ENCODE measurements around the gene ANXA2. TPM values are rescaled to one million over a fixed set of nuclear protein-coding genes. Genes with fewer than 3 reads are reported as not detected.
"Not testable (repeated sequence)": the region's sequence is repeated elsewhere in the genome, so short reads cannot be mapped to it uniquely, and the experiment has no call there.

The ANXA2 gene
- total RNA-seq, 8 experiments from 2014 or later = 69.1 to 1,473 (median 614) TPM

DNA sequence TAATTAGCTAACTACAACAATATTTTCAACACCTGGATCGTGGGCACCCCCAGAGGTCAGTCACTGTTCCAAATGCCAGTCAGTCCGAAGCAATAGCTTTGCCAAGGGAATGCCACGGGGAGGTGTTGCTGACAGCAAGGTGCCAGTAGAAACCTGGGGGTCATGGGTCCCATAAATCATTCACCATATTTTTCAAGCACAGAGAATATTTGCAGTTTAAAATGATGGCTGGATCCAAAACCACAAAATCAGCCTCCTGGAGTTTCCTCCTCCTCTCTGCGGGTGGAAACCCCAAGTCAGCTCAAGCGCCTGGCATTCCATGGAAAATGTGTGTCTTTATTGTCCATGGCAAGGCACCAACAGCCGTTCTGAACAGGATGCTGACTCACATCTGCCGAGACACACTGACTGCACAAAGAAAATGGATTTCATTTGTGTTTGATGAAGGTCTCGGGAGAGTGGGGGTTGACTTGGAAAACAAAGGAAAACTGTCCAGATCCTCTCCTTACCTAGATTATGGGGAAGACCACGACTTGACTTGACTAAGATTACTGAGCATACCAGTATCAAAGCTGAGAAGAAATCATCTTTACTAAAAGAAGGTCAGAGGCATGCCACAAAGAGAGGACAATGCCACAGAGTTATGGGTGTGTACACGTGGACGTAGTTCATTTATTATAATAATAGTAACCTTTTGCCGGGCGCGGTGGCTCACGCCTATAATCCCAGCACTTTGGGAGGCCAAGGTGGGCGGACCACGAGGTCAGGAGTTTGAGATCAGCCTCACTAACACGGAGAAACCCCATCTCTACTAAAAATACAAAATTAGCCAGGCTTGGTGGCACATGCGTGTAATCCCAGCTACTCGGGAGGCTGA, 26.4 kb downstream of the ANXA2 start:
- ATAC-seq (replicated peaks in 6 of 8) = peak in 5 of 8 experiments; percentile 3 to 22 (median 15)
- WGBS, 10 experiments = 3 to 78% (median 56%) methylated on average over 3 to 17 of the region's 20 CpGs; no CpG with 5 or more reads in 1 of the 10 experiments
- Histone ChIP-seq H3K4me3 (no peak overlapping the region), H3K4me1 (replicated peaks in 1 of 2) (peaks cover 47% of the 10 kb centered on the region in 2 donors), H3K27ac (no peak overlapping the region)
- in situ Hi-C loops (cut with MboI; ENCODE audit: low pct_unique_long_range_greater_than_20kb in 2 of 9, low sequenced_read_pairs in 9 of 9, unreplicated experiment in 9 of 9) = loop anchor here in 2 of 9 experiments (25.0 kb wide), 2 partner anchors 141 to 1466 kb away; no protein-coding TSS in a partner anchor

- in situ Hi-C loops (cut with MboI; ENCODE audit: low pct_unique_long_range_greater_than_20kb in 2 of 9, low sequenced_read_pairs in 9 of 9, unreplicated experiment in 9 of 9) = loop anchor here in 2 of 9 experiments (25.0 kb wide), 2 partner anchors 141 to 1466 kb away; no protein-coding TSS in a partner anchor
- H3K27ac ChIP-seq = no peak overlapping the region
- H3K4me3 ChIP-seq = no peak overlapping the region
- H3K4me1 ChIP-seq (replicated peaks in 1 of 2) = peaks cover 41% of the 10 kb centered on the region in 2 donors
- WGBS, 10 experiments = 0 to 100% (median 67%) methylated on average over 1 of the region's 1 CpG; no CpG with 5 or more reads in 4 of the 10 experiments
- no peak for ATAC-seq (replicated peaks in 6 of 8)
Observed at GRCh38 chr15:60370869-60371136, 27.0 kb downstream of the ANXA2 start.

DNA sequence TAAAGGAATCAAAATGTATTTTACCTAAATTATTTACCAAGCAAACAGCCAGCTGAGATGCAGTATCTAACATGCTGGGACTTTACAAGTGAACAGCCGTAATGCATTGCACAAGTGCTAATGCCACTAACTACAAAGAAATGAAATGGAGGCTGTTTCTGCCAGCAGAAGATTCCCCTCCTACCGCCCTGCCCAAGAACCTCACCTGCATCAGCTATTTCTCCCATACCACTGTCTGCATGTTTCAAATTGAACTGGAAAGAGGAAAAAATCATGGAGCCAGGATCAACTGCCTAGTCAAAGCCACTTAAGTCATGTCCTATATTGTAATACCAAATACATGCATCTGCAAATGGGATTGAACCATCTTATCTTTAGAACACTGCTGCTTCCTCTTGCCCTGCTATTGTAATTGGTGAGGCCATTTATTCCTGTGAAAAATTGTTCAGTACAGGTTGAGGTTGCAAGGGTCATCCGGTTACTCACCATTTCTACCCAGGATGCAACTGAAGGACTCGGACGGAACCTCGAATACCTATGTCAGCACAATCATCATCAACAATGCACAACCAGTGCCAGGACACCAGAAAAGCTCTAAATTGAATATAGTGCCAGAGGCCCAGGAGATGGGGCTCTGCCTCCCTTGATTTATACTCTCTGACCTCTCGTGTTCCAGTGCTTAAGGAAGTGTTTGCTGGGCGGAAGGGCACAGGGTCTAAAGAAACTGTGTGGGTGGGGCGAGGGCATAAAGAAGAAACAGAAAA, 27.5 kb downstream of the ANXA2 start:
- in situ Hi-C loops (cut with MboI; ENCODE audit: low pct_unique_long_range_greater_than_20kb in 2 of 9, low sequenced_read_pairs in 9 of 9, unreplicated experiment in 9 of 9) = loop anchor here in 2 of 9 experiments (25.0 kb wide), 2 partner anchors 142 to 1467 kb away; no protein-coding TSS in a partner anchor
- peaks cover 36% of the 10 kb centered on the region in 2 donors for H3K4me1 ChIP-seq (replicated peaks in 1 of 2)
- whole genome bisulfite sequencing, 10 experiments = 55 to 97% (median 83%) methylated on average over 1 to 9 of the region's 9 CpGs
- H3K4me3 ChIP-seq = no peak overlapping the region
- H3K27ac ChIP-seq = no peak overlapping the region
- ATAC-seq (replicated peaks in 6 of 8) = no peak

DNA sequence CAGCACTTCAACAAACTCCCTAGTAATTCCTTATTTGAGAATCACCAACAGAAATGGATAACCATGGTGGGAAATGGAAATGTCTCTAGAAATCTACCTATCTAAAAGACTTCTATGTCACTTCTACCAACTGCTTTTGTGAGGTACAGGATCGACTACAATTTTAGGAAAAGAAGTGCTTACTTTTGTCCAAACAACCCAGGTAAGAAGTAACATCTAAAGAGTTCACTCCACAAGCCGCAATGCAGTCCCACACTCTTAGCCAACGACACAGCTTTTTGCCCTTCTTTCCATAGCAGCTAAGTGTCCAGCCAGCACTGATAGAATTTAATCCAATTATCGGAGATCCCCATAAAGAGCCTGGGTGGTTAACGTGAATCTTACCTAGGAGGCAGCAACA, 28.1 kb downstream of the ANXA2 start:
- peaks cover 30% of the 10 kb centered on the region in 2 donors for H3K4me1 ChIP-seq (replicated peaks in 1 of 2)
- 40 to 92% (median 71%) methylated on average over 3 to 5 of the region's 5 CpGs; no CpG with 5 or more reads in 2 of the 10 experiments for WGBS, 10 experiments
- in situ Hi-C loops (cut with MboI; ENCODE audit: low pct_unique_long_range_greater_than_20kb in 2 of 9, low sequenced_read_pairs in 9 of 9, unreplicated experiment in 9 of 9) = loop anchor here in 2 of 9 experiments (25.0 kb wide), 2 partner anchors 143 to 1468 kb away; no protein-coding TSS in a partner anchor
- no peak overlapping the region for H3K4me3 ChIP-seq
- ATAC-seq (replicated peaks in 6 of 8) = no peak
- no peak overlapping the region for H3K27ac ChIP-seq

DNA sequence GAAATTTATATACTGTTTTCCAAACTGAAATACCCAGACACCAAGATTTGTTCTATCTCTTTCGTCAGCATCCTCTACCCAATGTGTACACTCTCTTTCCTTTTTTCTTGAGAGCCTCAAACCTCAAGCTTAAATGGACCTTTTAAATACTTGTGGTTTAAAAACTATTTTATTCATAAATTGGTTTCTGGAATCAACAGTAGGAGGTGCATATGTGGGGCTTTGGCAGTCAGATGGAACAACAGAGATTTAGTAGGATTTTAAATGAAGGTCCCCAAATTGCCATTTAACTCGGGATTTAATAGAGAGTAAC, 33.2 kb downstream of the ANXA2 start:
- no peak for ATAC-seq (replicated peaks in 6 of 8)
- Histone ChIP-seq H3K27ac (no peak overlapping the region), H3K4me3 (no peak overlapping the region), H3K4me1 (replicated peaks in 1 of 2) (peaks cover 0 to 6% of the 10 kb centered on the region in 2 donors)
- WGBS, 10 experiments = 60 to 100% (median 89%) methylated on average over 1 to 2 of the region's 2 CpGs; no CpG with 5 or more reads in 2 of the 10 experiments
- in situ Hi-C loops (cut with MboI; ENCODE audit: low pct_unique_long_range_greater_than_20kb in 2 of 9, low sequenced_read_pairs in 9 of 9, unreplicated experiment in 9 of 9) = loop anchor here in 2 of 9 experiments (25.0 kb wide), 2 partner anchors 148 to 1473 kb away; no protein-coding TSS in a partner anchor

GRCh38 chr15:60363903-60364611, 33.7 kb downstream of the ANXA2 start:
- H3K4me3 ChIP-seq = no peak overlapping the region
- H3K4me1 ChIP-seq (replicated peaks in 1 of 2) = peaks cover 0 to 6% of the 10 kb centered on the region in 2 donors
- WGBS, 10 experiments = 69 to 100% (median 87%) methylated on average over 1 to 17 of the region's 17 CpGs
- no peak overlapping the region for H3K27ac ChIP-seq
- in situ Hi-C loops (cut with MboI; ENCODE audit: low pct_unique_long_range_greater_than_20kb in 2 of 9, low sequenced_read_pairs in 9 of 9, unreplicated experiment in 9 of 9) = loop anchor here in 2 of 9 experiments (25.0 kb wide), 2 partner anchors 148 to 1473 kb away; no protein-coding TSS in a partner anchor
- ATAC-seq (replicated peaks in 6 of 8) = no peak

- in situ Hi-C loops (cut with MboI; ENCODE audit: low pct_unique_long_range_greater_than_20kb in 2 of 9, low sequenced_read_pairs in 9 of 9, unreplicated experiment in 9 of 9) = loop anchor here in 2 of 9 experiments (25.0 kb wide), 2 partner anchors 149 to 1474 kb away; no protein-coding TSS in a partner anchor
- 0 to 72% (median 40%) methylated on average over 1 to 2 of the region's 2 CpGs; no CpG with 5 or more reads in 1 of the 10 experiments for WGBS, 10 experiments
- peak in 5 of 8 experiments; percentile 16 to 80 (median 71) for ATAC-seq (replicated peaks in 6 of 8)
- Histone ChIP-seq H3K27ac (no peak overlapping the region), H3K4me3 (no peak overlapping the region), H3K4me1 (replicated peaks in 1 of 2) (peaks cover 0 to 6% of the 10 kb centered on the region in 2 donors)
Observed at GRCh38 chr15:60363087-60363549, 34.7 kb downstream of the ANXA2 start.

- Histone ChIP-seq H3K4me3 (no peak overlapping the region), H3K27ac (no peak overlapping the region), H3K4me1 (replicated peaks in 1 of 2) (peaks cover 0 to 6% of the 10 kb centered on the region in 2 donors)
- peak in 3 of 8 experiments; percentile 88 to 89 (median 89) for ATAC-seq (replicated peaks in 6 of 8)
- in situ Hi-C loops (cut with MboI; ENCODE audit: low pct_unique_long_range_greater_than_20kb in 2 of 9, low sequenced_read_pairs in 9 of 9, unreplicated experiment in 9 of 9) = loop anchor here in 2 of 9 experiments (25.0 kb wide), 2 partner anchors 150 to 1475 kb away; no protein-coding TSS in a partner anchor
- WGBS, 10 experiments = 12 to 100% (median 80%) methylated on average over 1 to 8 of the region's 8 CpGs; no CpG with 5 or more reads in 1 of the 10 experiments
Observed at GRCh38 chr15:60362321-60363086, 35.3 kb downstream of the ANXA2 start.

GRCh38 chr15:60359738-60360137, 38.0 kb downstream of the ANXA2 start:
- not testable (repeated sequence) for H3K27ac ChIP-seq, H3K4me3 ChIP-seq
- peaks cover 0 to 13% of the 10 kb centered on the region in 2 donors for H3K4me1 ChIP-seq (replicated peaks in 1 of 2)
- in situ Hi-C loops (cut with MboI; ENCODE audit: low pct_unique_long_range_greater_than_20kb in 2 of 9, low sequenced_read_pairs in 9 of 9, unreplicated experiment in 9 of 9) = loop anchor here in 2 of 9 experiments (25.0 kb wide), 2 partner anchors 153 to 1478 kb away; no protein-coding TSS in a partner anchor
- 0 to 100% (median 40%) methylated on average over 1 to 7 of the region's 10 CpGs; no CpG with 5 or more reads in 1 of the 10 experiments for WGBS, 10 experiments
- ATAC-seq (replicated peaks in 6 of 8) = peak in 7 of 8 experiments; percentile 2 to 86 (median 66)

DNA sequence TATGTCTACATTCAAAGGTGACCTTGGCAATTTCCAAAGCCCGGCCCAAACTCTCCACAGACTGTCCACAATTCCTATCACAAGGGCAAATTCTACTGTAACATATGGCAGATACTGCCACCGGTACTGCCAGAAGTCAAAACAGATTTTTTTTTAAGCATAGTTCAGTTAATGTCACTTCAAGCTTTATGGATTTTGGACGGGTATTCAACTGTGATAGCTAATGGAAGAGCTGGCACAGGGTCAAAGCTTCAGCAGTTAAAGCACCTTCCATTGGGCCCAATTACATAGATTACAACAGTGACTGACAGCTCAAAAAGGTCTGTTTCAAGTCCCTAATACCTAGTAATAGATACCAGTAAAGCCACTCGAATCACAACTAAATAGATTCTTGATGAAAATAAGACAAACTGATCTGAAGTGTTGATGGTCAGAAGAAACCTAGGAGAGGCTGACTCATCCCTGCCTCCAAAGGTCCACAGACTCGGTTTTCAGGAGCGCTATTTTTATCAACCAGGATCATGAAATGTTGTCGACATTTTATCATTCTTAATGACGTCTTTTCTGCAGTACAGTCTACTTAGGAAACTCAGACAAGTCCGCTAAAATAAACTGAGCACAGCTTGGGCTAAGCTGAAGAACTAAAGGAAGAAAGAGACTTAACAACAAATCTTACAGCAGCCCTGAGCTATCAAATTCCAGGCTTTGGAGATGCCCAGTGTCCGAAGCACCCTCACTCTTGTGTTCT, 38.7 kb downstream of the ANXA2 start:
- whole genome bisulfite sequencing, 10 experiments = 29 to 100% (median 82%) methylated on average over 2 to 9 of the region's 10 CpGs
- Histone ChIP-seq H3K4me1 (replicated peaks in 1 of 2) (peaks cover 0 to 13% of the 10 kb centered on the region in 2 donors), H3K4me3 (no peak overlapping the region), H3K27ac (no peak overlapping the region)
- peak in 5 of 8 experiments; percentile 16 to 62 (median 56) for ATAC-seq (replicated peaks in 6 of 8)
- in situ Hi-C loops (cut with MboI; ENCODE audit: low pct_unique_long_range_greater_than_20kb in 2 of 9, low sequenced_read_pairs in 9 of 9, unreplicated experiment in 9 of 9) = loop anchor here in 2 of 9 experiments (25.0 kb wide), 2 partner anchors 153 to 1478 kb away; no protein-coding TSS in a partner anchor

GRCh38 chr15:60356832-60357231, 41.0 kb downstream of the ANXA2 start:
- Histone ChIP-seq H3K4me1 (replicated peaks in 1 of 2) (peaks cover 0 to 7% of the 10 kb centered on the region in 2 donors), H3K27ac (no peak overlapping the region), H3K4me3 (no peak overlapping the region)
- 50 to 100% (median 85%) methylated on average over 2 to 4 of the region's 4 CpGs; no CpG with 5 or more reads in 3 of the 10 experiments for WGBS, 10 experiments
- in situ Hi-C loops (cut with MboI; ENCODE audit: low pct_unique_long_range_greater_than_20kb in 2 of 9, low sequenced_read_pairs in 9 of 9, unreplicated experiment in 9 of 9) = loop anchor here in 2 of 9 experiments (25.0 kb wide), 2 partner anchors 155 to 1480 kb away; no protein-coding TSS in a partner anchor
- ATAC-seq (replicated peaks in 6 of 8) = no peak
